ENCODE measurements around the gene CROCC2. TPM values are rescaled to one million over a fixed set of nuclear protein-coding genes. Genes with fewer than 3 reads are reported as not detected.

Gene CROCC2
- polyA plus RNA-seq, 1 experiment, result not detected

DNA sequence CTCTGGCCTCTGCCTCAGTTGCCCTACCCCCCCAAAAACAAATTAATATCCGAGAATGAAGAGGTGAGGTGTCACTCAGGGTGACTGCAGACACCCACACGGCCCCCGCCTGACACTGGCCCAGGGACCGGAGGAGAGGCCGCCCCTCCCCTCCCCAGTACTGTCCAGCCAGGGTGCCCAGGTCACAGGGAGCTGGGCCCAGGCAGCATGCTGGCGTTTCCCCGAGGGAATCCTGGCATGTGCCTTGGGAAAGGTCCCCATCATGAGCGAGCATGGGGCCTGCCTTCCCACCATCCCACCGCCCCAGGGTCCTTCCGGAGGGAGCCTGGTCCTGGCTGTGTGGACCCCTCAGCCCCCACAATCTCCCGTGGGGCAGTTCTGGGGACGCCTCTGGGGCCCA lies 13.2 kb upstream of the CROCC2 start:
- H3K36me3 ChIP-seq (ENCODE audit: control insufficient read depth, insufficient read depth, low read length), result no peaks in the 10 kb centered on the region
- POLR2A ChIA-PET, result no interaction called here
- no peaks in the 10 kb centered on the region for H3K27me3 ChIP-seq (ENCODE audit: control insufficient read depth, insufficient read depth, low read length)
- CTCF ChIA-PET, result interaction anchor here (4.6 kb wide), 1 partner anchor 22 kb away, joined by 21 read pairs; no protein-coding TSS in a partner anchor
- H3K4me3 ChIP-seq (ENCODE audit: low read depth, low read length), result no peak overlapping the region
- DNase-seq (ENCODE audit: low read depth), result no peak
- TF ChIP-seq, protein P1, sequence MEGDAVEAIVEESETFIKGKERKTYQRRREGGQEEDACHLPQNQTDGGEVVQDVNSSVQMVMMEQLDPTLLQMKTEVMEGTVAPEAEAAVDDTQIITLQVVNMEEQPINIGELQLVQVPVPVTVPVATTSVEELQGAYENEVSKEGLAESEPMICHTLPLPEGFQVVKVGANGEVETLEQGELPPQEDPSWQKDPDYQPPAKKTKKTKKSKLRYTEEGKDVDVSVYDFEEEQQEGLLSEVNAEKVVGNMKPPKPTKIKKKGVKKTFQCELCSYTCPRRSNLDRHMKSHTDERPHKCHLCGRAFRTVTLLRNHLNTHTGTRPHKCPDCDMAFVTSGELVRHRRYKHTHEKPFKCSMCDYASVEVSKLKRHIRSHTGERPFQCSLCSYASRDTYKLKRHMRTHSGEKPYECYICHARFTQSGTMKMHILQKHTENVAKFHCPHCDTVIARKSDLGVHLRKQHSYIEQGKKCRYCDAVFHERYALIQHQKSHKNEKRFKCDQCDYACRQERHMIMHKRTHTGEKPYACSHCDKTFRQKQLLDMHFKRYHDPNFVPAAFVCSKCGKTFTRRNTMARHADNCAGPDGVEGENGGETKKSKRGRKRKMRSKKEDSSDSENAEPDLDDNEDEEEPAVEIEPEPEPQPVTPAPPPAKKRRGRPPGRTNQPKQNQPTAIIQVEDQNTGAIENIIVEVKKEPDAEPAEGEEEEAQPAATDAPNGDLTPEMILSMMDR (IDR thresholded peaks at IDR 0.05; ENCODE audit: insufficient read depth, low read depth, low read length), result no peak

DNA sequence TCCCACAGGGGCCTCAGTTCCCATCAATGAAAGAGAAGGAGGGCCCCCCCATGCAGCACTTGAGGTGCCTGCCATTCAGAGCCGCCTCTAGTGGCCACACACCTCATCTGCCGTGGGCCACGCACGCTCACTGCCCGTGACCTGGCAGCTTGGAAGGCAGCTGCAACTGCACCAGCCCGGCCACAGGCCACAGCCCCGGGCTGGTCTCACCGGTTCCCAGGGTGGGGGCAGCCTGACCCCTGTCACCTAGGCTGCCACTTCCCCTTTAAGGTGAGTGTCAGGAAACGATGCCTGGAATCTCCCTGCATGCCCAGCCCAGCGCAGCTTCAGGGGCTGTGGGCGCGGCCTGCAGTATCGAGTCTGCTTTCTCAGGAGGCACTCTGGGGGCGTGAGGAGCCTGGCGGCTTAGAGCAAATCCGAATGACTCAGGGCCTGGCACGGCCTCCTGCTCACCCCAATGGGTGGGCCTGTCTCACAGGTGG lies 12.7 kb upstream of the CROCC2 start:
- ChIA-PET CTCF (interaction anchor here (4.6 kb wide), 1 partner anchor 21 kb away, joined by 21 read pairs; no protein-coding TSS in a partner anchor), POLR2A (no interaction called here)
- TF ChIP-seq, protein P1 (IDR thresholded peaks at IDR 0.05; ENCODE audit: insufficient read depth, low read depth, low read length), result no peak
- DNase-seq (ENCODE audit: low read depth), result no peak
- Histone ChIP-seq H3K36me3 (ENCODE audit: control insufficient read depth, insufficient read depth, low read length) (no peaks in the 10 kb centered on the region), H3K27me3 (ENCODE audit: control insufficient read depth, insufficient read depth, low read length) (no peaks in the 10 kb centered on the region), H3K4me3 (ENCODE audit: low read depth, low read length) (no peak overlapping the region)

DNA sequence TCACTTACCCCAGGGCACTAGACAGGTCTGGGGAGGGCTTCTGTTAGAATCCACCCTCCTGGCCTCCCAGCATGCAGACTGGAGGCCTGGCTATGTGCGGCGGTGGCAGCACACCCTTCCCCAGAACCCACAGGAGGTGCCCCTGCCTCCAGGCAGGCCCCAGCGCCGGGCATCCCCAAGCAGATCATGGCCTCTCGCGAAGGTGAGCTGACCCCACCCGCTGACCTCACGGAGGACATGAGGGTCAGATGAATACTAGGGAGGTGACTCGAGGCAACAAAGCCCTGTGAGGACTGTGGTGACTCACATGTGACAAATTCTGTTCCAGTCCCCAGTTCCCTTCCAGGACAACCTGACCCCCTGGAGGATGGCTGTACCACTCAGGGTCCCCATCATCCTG lies 12.1 kb upstream of the CROCC2 start:
- Histone ChIP-seq H3K27me3 (ENCODE audit: control insufficient read depth, insufficient read depth, low read length) (no peaks in the 10 kb centered on the region), H3K4me3 (ENCODE audit: low read depth, low read length) (no peak overlapping the region), H3K36me3 (ENCODE audit: control insufficient read depth, insufficient read depth, low read length) (no peaks in the 10 kb centered on the region)
- TF ChIP-seq, protein P1 (IDR thresholded peaks at IDR 0.05; ENCODE audit: insufficient read depth, low read depth, low read length), result no peak
- DNase-seq (ENCODE audit: low read depth), result no peak
- CTCF ChIA-PET, result interaction anchor here (0.7 kb wide), 1 partner anchor 21 kb away, joined by 3 read pairs; no protein-coding TSS in a partner anchor
- POLR2A ChIA-PET, result no interaction called here

DNA sequence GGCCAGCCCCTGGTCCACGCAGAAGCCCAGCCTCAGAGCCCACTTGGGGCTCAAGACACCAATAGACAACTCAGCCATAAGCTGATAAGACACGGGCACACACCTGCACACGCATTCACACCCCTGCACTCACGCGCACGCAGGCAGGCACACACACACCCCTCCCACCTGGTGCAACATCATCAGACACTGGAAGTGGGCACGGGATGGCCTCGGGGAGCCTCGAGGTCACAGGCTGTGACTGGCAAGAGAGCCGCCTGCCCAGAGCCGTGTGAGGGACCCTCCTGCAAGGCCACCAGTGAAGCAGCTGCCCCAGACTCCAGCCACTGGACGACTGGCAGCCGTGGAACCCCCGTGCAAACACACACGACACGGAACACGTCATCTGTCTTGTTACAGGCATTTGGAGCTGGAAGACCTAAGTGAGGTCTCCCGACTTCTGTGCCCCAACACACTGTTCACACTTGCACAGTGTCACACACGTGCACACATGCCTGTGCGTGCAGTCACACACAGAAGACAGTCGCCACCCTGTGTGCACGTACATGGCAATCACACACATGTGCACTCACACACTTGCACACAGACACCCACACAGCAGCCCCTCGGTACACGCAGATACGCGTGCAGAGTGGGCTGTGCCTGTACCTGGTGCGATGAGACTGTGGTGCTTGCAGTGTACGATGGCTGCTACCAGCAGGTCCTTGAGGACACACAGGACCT lies 11.1 kb upstream of the CROCC2 start:
- DNase-seq (ENCODE audit: low read depth), result no peak
- ChIA-PET CTCF (no interaction called here), POLR2A (no interaction called here)
- Histone ChIP-seq H3K4me3 (ENCODE audit: low read depth, low read length) (no peak overlapping the region), H3K36me3 (ENCODE audit: control insufficient read depth, insufficient read depth, low read length) (no peaks in the 10 kb centered on the region), H3K27me3 (ENCODE audit: control insufficient read depth, insufficient read depth, low read length) (no peaks in the 10 kb centered on the region)
- TF ChIP-seq, protein P1 (IDR thresholded peaks at IDR 0.05; ENCODE audit: insufficient read depth, low read depth, low read length), result no peak

DNA sequence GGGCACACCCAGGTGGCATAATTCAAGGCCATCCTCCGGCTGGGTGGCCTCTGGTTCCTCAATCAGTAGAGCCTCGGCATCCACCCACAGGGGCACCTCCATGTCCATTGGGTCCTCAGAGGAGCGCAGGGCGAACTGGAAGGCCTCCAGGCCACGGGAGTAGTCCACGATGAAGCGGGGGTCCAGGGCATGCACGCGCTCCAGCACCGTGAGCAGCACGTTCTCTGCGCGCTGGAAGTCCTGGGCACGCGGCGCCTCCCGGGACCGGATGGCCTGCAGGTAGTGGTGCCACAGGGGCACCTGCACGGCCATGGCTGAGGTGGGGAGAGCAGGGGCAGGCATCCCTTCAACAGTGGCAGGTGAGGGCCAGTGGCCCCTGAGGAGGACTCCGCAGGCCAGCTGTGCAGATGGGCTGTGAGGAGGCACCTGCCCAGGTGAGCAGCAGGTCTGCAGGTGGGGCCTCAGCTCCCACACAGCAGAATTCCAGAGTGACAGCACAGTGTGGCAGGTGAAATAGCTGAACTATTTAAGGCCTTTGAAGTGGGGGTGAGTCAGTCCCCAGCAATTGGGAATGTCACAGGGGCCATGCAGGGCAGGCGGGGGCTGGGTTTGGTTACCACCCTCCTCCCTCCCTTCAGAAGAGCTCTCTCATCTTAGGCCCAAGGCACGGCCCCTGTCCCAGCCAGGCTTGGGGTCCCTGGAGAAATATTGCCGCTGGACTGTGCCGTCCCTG lies 10.3 kb upstream of the CROCC2 start, which contains the start of gene MAB21L4:
MAB21L4 (minus strand) TSS at position 501 of the 733 bp plus-strand sequence; CDS start at position 342, 159 bp downstream.
- TF ChIP-seq, protein P1 (IDR thresholded peaks at IDR 0.05; ENCODE audit: insufficient read depth, low read depth, low read length), result no peak
- Histone ChIP-seq H3K27me3 (ENCODE audit: control insufficient read depth, insufficient read depth, low read length) (no peaks in the 10 kb centered on the region), H3K4me3 (ENCODE audit: low read depth, low read length) (no peak within 1 kb of the TSS), H3K36me3 (ENCODE audit: control insufficient read depth, insufficient read depth, low read length) (no peaks in the 10 kb centered on the region)
- no peak for DNase-seq (ENCODE audit: low read depth)
- ChIA-PET POLR2A (no interaction called here), CTCF (no interaction called here)
